OCI-LY7 (cell line): ENCODE measurements around the gene SH3RF3.

Experiments used
- CTCF ChIP-seq: fragments of 200-600 bp; sonication (generic); conservative IDR thresholded peaks from 2 replicates; pipeline ENCODE4 v1.5.1; 2014; ENCODE audit warnings: mild to moderate bottlenecking, antibody characterized with exemption, low read length, moderate library complexity, mixed read lengths
- EZH2phosphoT487 ChIP-seq: fragments of 200-600 bp; sonication (generic); IDR thresholded peaks from 2 replicates; pipeline ENCODE4 v1.6.1; 2018; ENCODE audit warnings: low read depth, borderline replicate concordance, mild to moderate bottlenecking, mixed run types, antibody characterized with exemption, low read length, moderate library complexity, mixed read lengths

- TF ChIP-seq CTCF: no peak
- TF ChIP-seq EZH2phosphoT487: no peak
These were observed 276.9 kb downstream of the SH3RF3 start for GRCh38 chr2:109405873-109406272.
